Bronchial epithelial cell (primary cell): ENCODE measurements around the gene SPOCD1. TPM values are rescaled to one million over a fixed set of nuclear protein-coding genes. Genes with fewer than 3 reads are reported as not detected.
"Not testable (repeated sequence)": the region's sequence is repeated elsewhere in the genome, so short reads cannot be mapped to it uniquely, and the experiment has no call there.

Experiments used
- DNase-seq: peaks from one replicate; pipeline ENCODE4 v3.0.0-alpha.2; 2010; ENCODE audit warnings: low read depth
- FAIRE-seq: peaks from 2 replicates; lab custom pipeline; 2011; peaks lifted over from hg19 to GRCh38; lab: Jason Lieb, UNC
- H3K27me3 ChIP-seq: 2 replicates; pipeline ENCODE4 v1.5.1; 2011; ENCODE audit warnings: low read length; ENCODE audit not compliant: control insufficient read depth, insufficient read depth
- H3K36me3 ChIP-seq: 2 replicates; pipeline ENCODE4 v1.5.1; 2011; ENCODE audit warnings: low read length; ENCODE audit not compliant: control insufficient read depth, insufficient read depth
- H3K4me3 ChIP-seq: 2 replicates; pipeline ENCODE4 v1.5.1; 2011; ENCODE audit warnings: mild to moderate bottlenecking, low read depth, low read length, control low read depth
- CTCF ChIP-seq: IDR thresholded peaks from 2 replicates; pipeline ENCODE4 v1.5.1; 2011; ENCODE audit warnings: mild to moderate bottlenecking, moderate library complexity, low read length, control low read depth, inconsistent platforms; ENCODE audit not compliant: insufficient read depth, severe bottlenecking
- total RNA-seq: library from RNA; depleted of rRNA; stranded (reverse); fragments of >200 nt; gene quantifications from 2 replicates; pipeline ENCODE4 v1.2.1, GENCODE V29; 2014

The SPOCD1 gene
- total RNA-seq, 1 donor from 2014 or later, result 1.1 TPM

GRCh38 chr1:31818206-31818605 lies 2.4 kb upstream of the SPOCD1 start:
- TF ChIP-seq CTCF, result no peak
- FAIRE-seq, result no peak
- no peak for DNase-seq
- H3K4me3 ChIP-seq, result no peak overlapping the region
- no peaks in the 10 kb centered on the region for H3K27me3 ChIP-seq
- no peaks in the 10 kb centered on the region for H3K36me3 ChIP-seq

- not testable (repeated sequence) for DNase-seq, H3K27me3 ChIP-seq, H3K4me3 ChIP-seq, FAIRE-seq, H3K36me3 ChIP-seq
Observed at GRCh38 chr1:31816947-31817346, 1.1 kb upstream of the SPOCD1 start.

GRCh38 chr1:31816501-31816900 lies 679 bp upstream of the SPOCD1 start:
- DNase-seq, H3K36me3 ChIP-seq, H3K27me3 ChIP-seq, FAIRE-seq, H3K4me3 ChIP-seq: not testable (repeated sequence)

GRCh38 chr1:31815307-31815645 lies 546 bp downstream of the SPOCD1 start:
- Histone ChIP-seq H3K4me3 (no peak overlapping the region), H3K27me3 (no peaks in the 10 kb centered on the region), H3K36me3 (no peaks in the 10 kb centered on the region)
- DNase-seq (no peak), FAIRE-seq (no peak)
- TF ChIP-seq CTCF, result no peak

- FAIRE-seq (no peak), DNase-seq (no peak)
- Histone ChIP-seq H3K4me3 (no peak overlapping the region), H3K36me3 (no peaks in the 10 kb centered on the region), H3K27me3 (no peaks in the 10 kb centered on the region)
- no peak for TF ChIP-seq CTCF
Observed at GRCh38 chr1:31814631-31815306, 1.1 kb downstream of the SPOCD1 start.

- TF ChIP-seq CTCF, result no peak
Observed at GRCh38 chr1:31814041-31814511, 1.7 kb downstream of the SPOCD1 start.

More at GRCh38 chr1:31814041-31814511, 1.7 kb downstream of the SPOCD1 start:
- Histone ChIP-seq H3K4me3 (no peak overlapping the region), H3K36me3 (no peaks in the 10 kb centered on the region), H3K27me3 (no peaks in the 10 kb centered on the region)
- FAIRE-seq, result no peak
- no peak for DNase-seq
